DND-41 (cell line): ENCODE results near the gene TXLNA.

ENCODE experiments used
- EZH2 ChIP-seq: IDR thresholded peaks from 3 replicates; pipeline ENCODE4 v1.6.1; 2012; ENCODE audit warnings: borderline replicate concordance, low read depth, mild to moderate bottlenecking, moderate library complexity, low read length, inconsistent platforms; ENCODE audit not compliant: severe bottlenecking
- TF ChIP-seq, protein P1 (sequence below): IDR thresholded peaks from 2 replicates; pipeline ENCODE4 v1.5.1; 2012; ENCODE audit warnings: borderline replicate concordance, low read length, moderate library complexity, mild to moderate bottlenecking; ENCODE audit not compliant: poor library complexity, severe bottlenecking; ENCODE audit errors: extremely low read depth

DNA sequence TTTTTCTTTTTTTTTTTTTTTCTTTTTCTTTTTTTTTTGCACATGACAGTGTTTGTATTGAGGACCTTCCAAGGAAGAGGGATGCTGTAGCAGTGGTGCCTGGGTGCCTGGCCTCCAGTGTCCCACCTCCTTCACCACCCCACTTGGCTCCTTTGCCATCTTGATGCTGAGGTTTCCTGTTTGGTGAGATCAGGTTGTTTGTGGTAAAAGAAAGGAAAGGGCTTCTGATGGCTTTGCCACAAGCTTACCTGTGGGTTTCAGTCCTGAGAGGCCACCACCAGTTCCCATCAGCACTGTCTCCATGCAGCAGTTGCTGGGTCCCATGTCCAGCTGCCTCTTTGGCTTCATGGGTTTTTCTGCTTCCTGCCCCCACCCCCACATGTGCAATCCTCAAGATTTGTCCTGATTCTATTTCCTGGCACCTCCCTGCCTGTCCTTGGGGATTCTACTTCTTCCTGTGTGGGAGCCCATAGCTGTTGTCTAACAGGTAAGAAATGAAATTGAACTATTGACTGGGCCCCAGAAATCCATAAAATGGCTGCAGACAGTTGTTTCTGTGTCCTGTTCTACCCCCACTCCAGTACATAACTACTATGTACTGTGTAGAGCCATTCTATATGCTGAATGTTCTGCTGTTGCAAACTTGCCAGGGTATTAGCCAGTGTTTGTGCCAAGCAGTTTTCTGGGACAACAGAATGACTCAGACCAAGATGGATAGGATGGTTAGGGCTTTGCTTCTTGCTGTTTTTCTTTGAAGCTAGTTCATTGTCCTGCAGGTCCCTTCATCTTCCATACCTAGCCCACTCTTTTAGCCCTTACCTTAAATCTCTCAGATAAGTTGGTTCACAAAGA lies 16.7 kb downstream of the TXLNA start:
- TF ChIP-seq, protein P1, sequence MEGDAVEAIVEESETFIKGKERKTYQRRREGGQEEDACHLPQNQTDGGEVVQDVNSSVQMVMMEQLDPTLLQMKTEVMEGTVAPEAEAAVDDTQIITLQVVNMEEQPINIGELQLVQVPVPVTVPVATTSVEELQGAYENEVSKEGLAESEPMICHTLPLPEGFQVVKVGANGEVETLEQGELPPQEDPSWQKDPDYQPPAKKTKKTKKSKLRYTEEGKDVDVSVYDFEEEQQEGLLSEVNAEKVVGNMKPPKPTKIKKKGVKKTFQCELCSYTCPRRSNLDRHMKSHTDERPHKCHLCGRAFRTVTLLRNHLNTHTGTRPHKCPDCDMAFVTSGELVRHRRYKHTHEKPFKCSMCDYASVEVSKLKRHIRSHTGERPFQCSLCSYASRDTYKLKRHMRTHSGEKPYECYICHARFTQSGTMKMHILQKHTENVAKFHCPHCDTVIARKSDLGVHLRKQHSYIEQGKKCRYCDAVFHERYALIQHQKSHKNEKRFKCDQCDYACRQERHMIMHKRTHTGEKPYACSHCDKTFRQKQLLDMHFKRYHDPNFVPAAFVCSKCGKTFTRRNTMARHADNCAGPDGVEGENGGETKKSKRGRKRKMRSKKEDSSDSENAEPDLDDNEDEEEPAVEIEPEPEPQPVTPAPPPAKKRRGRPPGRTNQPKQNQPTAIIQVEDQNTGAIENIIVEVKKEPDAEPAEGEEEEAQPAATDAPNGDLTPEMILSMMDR, result no peak
- no peak for TF ChIP-seq EZH2
